HG03575 (cell line): ENCODE data around the gene TPH1.

Experiments
- ATAC-seq: cut with Tn5 transposase; IDR thresholded peaks from one replicate; pipeline ENCODE4 v1.9.1; 2021; ENCODE audit not compliant: unreplicated experiment, insufficient number of reproducible peaks, low FRiP score; ENCODE audit errors: extremely low read depth

TPH1 gene

GRCh38 chr11:18046116-18046777 is at the start of gene TPH1:
Gene TPH1 (minus strand): TSS chr11:18046269. CDS start chr11:18040762, 5,507 bp downstream.
- no peak for ATAC-seq

GRCh38 chr11:18093959-18094358 is 47.9 kb upstream of the TPH1 start:
- ATAC-seq: no peak

- ATAC-seq: no peak
These were observed 45.7 kb upstream of the TPH1 start for GRCh38 chr11:18091731-18092130.

GRCh38 chr11:18088966-18089365 is 42.9 kb upstream of the TPH1 start:
- ATAC-seq: no peak

DNA sequence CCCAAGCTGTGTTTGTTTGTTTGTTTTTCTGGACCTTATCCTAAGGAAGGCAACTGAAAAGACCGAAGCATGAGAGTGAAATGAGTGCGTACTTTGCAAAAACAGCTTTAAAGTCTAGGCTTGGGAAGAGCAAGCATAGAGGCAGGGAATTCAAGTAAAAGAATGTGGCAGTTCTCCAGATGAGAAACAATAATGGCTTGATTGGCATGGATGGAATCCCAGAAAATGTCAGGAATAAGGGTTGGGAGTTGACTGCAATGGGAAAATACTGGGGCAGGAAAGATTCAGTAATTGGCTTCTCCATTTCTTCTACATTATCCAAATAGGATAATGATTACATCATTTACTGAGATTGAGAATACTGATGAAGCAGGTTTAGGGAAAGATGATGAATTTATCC is 42.3 kb upstream of the TPH1 start:
- ATAC-seq: no peak

DNA sequence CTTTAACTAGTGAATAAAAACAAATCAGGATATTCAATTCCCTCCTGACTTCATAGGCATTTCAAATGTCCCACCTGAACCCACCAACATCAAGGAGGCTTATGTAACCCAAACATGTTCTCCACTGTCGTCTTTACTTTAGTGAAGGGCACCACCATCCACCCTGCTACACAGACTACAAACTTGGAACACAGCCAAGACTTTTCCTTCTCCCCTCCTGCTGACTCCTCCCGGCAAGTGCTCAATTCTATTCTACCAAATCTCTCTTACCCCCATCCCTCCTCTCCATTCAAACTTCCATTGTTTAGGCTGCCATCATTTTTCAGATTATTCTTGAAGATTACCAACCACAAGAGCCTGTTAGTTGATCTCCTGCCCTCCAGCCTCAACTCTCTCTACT is 35.5 kb upstream of the TPH1 start:
- no peak for ATAC-seq

GRCh38 chr11:18080451-18080850 is 34.4 kb upstream of the TPH1 start:
- ATAC-seq: no peak

DNA sequence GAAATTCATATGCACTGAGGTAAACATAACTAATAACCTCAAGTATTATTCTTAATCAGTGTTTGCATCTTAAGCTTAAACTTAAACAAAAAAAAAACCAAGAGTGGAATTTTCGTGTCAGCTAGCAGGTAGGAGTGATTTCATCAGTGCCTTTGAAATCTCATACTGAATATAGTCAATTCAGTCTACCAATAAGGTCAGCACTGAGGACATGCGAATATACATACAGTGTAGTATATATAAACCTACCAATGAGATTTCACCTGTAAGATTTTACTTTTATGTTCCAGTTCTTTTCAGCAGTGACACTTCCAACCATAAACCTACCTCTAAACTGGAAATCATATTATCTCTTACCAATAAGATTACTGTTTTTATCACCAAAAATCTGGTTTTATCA is 32.8 kb upstream of the TPH1 start:
- ATAC-seq: no peak

DNA sequence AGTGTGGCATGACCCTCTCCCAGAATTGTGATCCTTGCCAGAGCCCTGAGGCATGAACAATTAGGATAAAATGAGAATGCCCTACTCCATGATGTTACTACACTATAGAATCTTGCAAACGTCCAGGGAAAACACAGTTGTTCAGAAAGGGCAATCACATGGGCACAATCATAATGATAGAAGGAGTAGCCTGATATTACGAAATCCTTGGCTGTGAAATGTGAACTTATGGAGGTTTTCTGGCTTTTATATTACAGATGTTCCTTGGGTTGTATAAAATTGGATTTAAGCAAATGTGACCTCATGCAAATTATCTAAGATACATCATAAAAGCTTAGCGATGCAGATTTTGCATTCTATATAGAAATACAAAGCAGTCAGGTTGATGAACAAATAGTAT is 29.4 kb upstream of the TPH1 start:
- no peak for ATAC-seq

DNA sequence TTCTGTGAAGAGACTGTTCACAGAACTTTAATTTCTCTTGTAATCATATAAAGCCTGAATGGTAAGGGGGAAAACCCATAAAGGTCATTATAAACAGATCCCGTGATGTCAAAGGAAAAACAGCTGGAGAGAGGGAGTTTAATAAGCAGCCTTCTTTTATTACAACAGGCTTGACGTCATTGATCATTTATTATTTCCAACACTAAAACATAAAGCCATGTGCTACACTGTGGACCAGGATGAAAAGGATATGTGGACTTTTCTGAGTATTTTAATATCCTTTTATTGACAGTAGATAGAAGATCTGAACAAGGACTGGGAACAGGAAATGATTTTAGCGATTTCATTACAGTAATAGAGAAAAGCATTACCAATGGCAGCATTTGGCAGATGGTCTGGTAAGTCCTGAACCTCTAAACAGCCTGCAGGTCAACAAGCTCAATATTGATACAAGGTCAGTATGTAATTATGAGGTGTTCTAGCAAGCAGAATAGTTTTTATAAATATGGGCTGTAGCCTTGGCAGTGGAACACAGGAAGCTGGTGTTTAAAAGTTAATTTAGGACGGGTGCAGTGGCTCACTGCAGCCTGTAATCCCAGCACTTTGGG is 25.1 kb upstream of the TPH1 start:
- ATAC-seq: no peak

DNA sequence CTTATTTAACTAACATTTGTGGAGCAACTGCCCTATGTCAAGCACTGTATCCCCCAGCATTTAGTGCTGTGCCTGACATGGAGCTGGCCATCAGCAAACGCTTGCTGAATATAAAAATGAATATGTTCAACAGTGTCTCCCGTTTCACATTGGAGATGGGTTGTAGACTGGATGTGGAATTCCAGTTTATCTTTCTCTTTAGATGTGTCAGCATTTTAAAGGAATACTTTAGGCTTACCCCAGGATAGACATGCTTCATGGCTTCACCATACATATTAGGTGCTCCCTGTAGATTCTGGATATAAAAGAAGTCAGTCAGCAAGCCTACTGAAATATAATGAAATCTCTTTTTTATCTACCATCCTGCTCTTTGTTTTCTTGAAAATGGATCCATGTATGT is 21.3 kb upstream of the TPH1 start:
- no peak for ATAC-seq

GRCh38 chr11:18066626-18067025 is 20.6 kb upstream of the TPH1 start:
- no peak for ATAC-seq

- ATAC-seq: no peak
These were observed 19.5 kb upstream of the TPH1 start for GRCh38 chr11:18065572-18065971.

GRCh38 chr11:18064450-18065054 is 18.5 kb upstream of the TPH1 start:
- ATAC-seq: no peak

GRCh38 chr11:18063862-18064434 is 17.9 kb upstream of the TPH1 start:
- no peak for ATAC-seq

DNA sequence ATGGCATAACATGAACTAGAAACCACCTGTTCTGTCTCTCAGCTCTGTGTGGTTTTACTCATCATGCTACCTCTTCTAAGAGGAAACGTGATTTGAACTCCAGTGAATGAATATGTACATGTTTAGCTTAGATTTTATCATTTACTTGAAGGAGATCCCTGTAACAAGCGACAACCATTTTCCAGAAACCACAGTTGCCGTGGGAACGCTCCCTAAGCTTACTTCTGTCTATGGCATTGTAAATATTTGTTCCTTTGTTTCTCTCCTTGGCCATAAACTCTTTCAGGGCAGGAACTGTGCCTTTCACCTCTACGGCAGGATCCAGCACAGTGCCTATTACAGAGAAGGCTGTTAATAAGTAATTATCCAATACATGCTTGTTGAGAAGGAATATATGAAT is 17.1 kb upstream of the TPH1 start:
- ATAC-seq: no peak

DNA sequence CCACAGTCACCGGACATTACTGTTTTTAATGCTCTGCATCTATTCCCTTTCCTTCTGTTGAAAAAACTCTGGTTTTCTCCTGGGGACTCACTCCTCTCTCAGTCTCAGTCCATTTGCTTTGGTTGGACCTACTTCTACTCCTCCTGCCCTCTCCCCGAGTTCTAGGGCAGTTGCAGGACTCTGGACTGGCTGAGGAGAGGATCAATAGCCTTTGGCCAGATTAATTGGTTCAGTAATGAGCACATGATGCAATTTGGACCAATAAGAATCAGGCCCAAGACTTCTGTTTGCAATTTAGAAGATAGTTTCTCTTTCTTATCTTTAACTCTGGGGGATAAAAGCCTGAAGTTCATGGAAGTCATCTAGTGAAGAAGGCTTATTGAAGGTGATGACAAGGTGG is 15.3 kb upstream of the TPH1 start:
- no peak for ATAC-seq

- no peak for ATAC-seq
These were observed 10.6 kb upstream of the TPH1 start for GRCh38 chr11:18056561-18057181.

GRCh38 chr11:18054511-18055103 is 8.5 kb upstream of the TPH1 start:
- no peak for ATAC-seq
